Measurements from ENCODE around the gene SHKBP1.
"Not testable (repeated sequence)": the region's sequence is repeated elsewhere in the genome, so short reads cannot be mapped to it uniquely, and the experiment has no call there.

Gene SHKBP1

GRCh38 chr19:40543029-40543597, 33.6 kb upstream of the SHKBP1 start:
- H3K4me1 ChIP-seq (ENCODE audit: insufficient read depth, low read length, poor library complexity, severe bottlenecking): no peaks in the 10 kb centered on the region
- no peaks in the 10 kb centered on the region for H3K9me2 ChIP-seq (replicated peaks; ENCODE audit: low read depth, low read length)
- no peak for TF ChIP-seq EZH2phosphoT487 (IDR thresholded peaks at IDR 0.05; ENCODE audit: borderline replicate concordance)
- TF ChIP-seq CTCF (conservative IDR thresholded peaks at IDR 0.05; ENCODE audit: low read length): no peak
- H4K20me1 ChIP-seq (ENCODE audit: insufficient read depth, low read length, poor library complexity, severe bottlenecking): no peaks in the 10 kb centered on the region
- H3K4me2 ChIP-seq (ENCODE audit: low read depth, low read length, poor library complexity, severe bottlenecking): no peak overlapping the region
- H3F3A ChIP-seq (ENCODE audit: low read depth): no peaks in the 10 kb centered on the region
- no peaks in the 10 kb centered on the region for H3K36me3 ChIP-seq (ENCODE audit: insufficient read depth, low read length)
- H3K79me2 ChIP-seq (ENCODE audit: insufficient read depth, low read length): no peaks in the 10 kb centered on the region
- peak overlapping the region; percentile 74 for H2AFZ ChIP-seq (ENCODE audit: low read length)
- no peak overlapping the region for H3K4me3 ChIP-seq (ENCODE audit: low read length, poor library complexity, severe bottlenecking)
- no peaks in the 10 kb centered on the region for H3K27me3 ChIP-seq (ENCODE audit: insufficient read depth, low read length, poor library complexity, severe bottlenecking)
- no peak overlapping the region for H3K9ac ChIP-seq (ENCODE audit: low read depth, low read length, poor library complexity, severe bottlenecking)
- H3K9me3 ChIP-seq (ENCODE audit: insufficient read depth, low read depth, low read length): no peaks in the 10 kb centered on the region; the same call in 1 of the 2 replicates

GRCh38 chr19:40546153-40546841, 30.4 kb upstream of the SHKBP1 start:
- H3K9me2 ChIP-seq (replicated peaks; ENCODE audit: low read depth, low read length); H3K4me3 ChIP-seq (ENCODE audit: low read length, poor library complexity, severe bottlenecking); H3K4me2 ChIP-seq (ENCODE audit: low read depth, low read length, poor library complexity, severe bottlenecking); H3K79me2 ChIP-seq (ENCODE audit: insufficient read depth, low read length); H3K36me3 ChIP-seq (ENCODE audit: insufficient read depth, low read length); H2AFZ ChIP-seq (ENCODE audit: low read length); H3K9ac ChIP-seq (ENCODE audit: low read depth, low read length, poor library complexity, severe bottlenecking); H3K27me3 ChIP-seq (ENCODE audit: insufficient read depth, low read length, poor library complexity, severe bottlenecking); H3F3A ChIP-seq (ENCODE audit: low read depth); H3K4me1 ChIP-seq (ENCODE audit: insufficient read depth, low read length, poor library complexity, severe bottlenecking); H3K9me3 ChIP-seq (ENCODE audit: insufficient read depth, low read depth, low read length); H4K20me1 ChIP-seq (ENCODE audit: insufficient read depth, low read length, poor library complexity, severe bottlenecking): not testable (repeated sequence)

GRCh38 chr19:40547190-40547589, 29.5 kb upstream of the SHKBP1 start:
- not testable (repeated sequence) for H3K79me2 ChIP-seq (ENCODE audit: insufficient read depth, low read length); H3K9ac ChIP-seq (ENCODE audit: low read depth, low read length, poor library complexity, severe bottlenecking); H3K27me3 ChIP-seq (ENCODE audit: insufficient read depth, low read length, poor library complexity, severe bottlenecking); H3F3A ChIP-seq (ENCODE audit: low read depth); H3K4me2 ChIP-seq (ENCODE audit: low read depth, low read length, poor library complexity, severe bottlenecking); H3K36me3 ChIP-seq (ENCODE audit: insufficient read depth, low read length); H3K4me1 ChIP-seq (ENCODE audit: insufficient read depth, low read length, poor library complexity, severe bottlenecking); H2AFZ ChIP-seq (ENCODE audit: low read length); H3K9me2 ChIP-seq (replicated peaks; ENCODE audit: low read depth, low read length); H3K9me3 ChIP-seq (ENCODE audit: insufficient read depth, low read depth, low read length); H3K4me3 ChIP-seq (ENCODE audit: low read length, poor library complexity, severe bottlenecking); H4K20me1 ChIP-seq (ENCODE audit: insufficient read depth, low read length, poor library complexity, severe bottlenecking)

- no peaks in the 10 kb centered on the region for H3F3A ChIP-seq (ENCODE audit: low read depth)
- no peaks in the 10 kb centered on the region for H4K20me1 ChIP-seq (ENCODE audit: insufficient read depth, low read length, poor library complexity, severe bottlenecking)
- TF ChIP-seq EZH2phosphoT487 (IDR thresholded peaks at IDR 0.05; ENCODE audit: borderline replicate concordance) (no peak), CTCF (conservative IDR thresholded peaks at IDR 0.05; ENCODE audit: low read length) (no peak)
- H3K9me3 ChIP-seq (ENCODE audit: insufficient read depth, low read depth, low read length): no peaks in the 10 kb centered on the region; the same call in 1 of the 2 replicates
- no peaks in the 10 kb centered on the region for H3K9me2 ChIP-seq (replicated peaks; ENCODE audit: low read depth, low read length)
- H3K9ac ChIP-seq (ENCODE audit: low read depth, low read length, poor library complexity, severe bottlenecking): no peak overlapping the region
- no peak overlapping the region for H3K4me2 ChIP-seq (ENCODE audit: low read depth, low read length, poor library complexity, severe bottlenecking)
- no peak overlapping the region for H3K4me3 ChIP-seq (ENCODE audit: low read length, poor library complexity, severe bottlenecking)
- peaks cover 4% of the 10 kb centered on the region for H3K4me1 ChIP-seq (ENCODE audit: insufficient read depth, low read length, poor library complexity, severe bottlenecking)
- no peaks in the 10 kb centered on the region for H3K36me3 ChIP-seq (ENCODE audit: insufficient read depth, low read length)
- H3K79me2 ChIP-seq (ENCODE audit: insufficient read depth, low read length): no peaks in the 10 kb centered on the region
- H2AFZ ChIP-seq (ENCODE audit: low read length): no peak overlapping the region
- no peaks in the 10 kb centered on the region for H3K27me3 ChIP-seq (ENCODE audit: insufficient read depth, low read length, poor library complexity, severe bottlenecking)
Observed at GRCh38 chr19:40547836-40548235, 28.8 kb upstream of the SHKBP1 start.
